H9 (cell line): ENCODE measurements around the gene RDM1. TPM values are rescaled to one million over a fixed set of nuclear protein-coding genes. Genes with fewer than 3 reads are reported as not detected.

Experiments used
- DNase-seq: peaks from one replicate; pipeline ENCODE4 v3.0.0-alpha.2; 2017
- H2AFZ ChIP-seq: one replicate; pipeline ENCODE4 v1.6.1; 2013; ENCODE audit warnings: mild to moderate bottlenecking, low read length, control low read depth, moderate library complexity
- H2AK5ac ChIP-seq: 2 replicates; pipeline ENCODE4 v1.6.1; 2013; ENCODE audit warnings: low read length, control low read depth, mixed read lengths; ENCODE audit not compliant: insufficient read length
- H2BK120ac ChIP-seq: one replicate; pipeline ENCODE4 v1.6.1; 2013; ENCODE audit warnings: low read depth, mild to moderate bottlenecking, low read length, control low read depth, inconsistent platforms; ENCODE audit not compliant: poor library complexity, severe bottlenecking
- H2BK12ac ChIP-seq: 2 replicates; pipeline ENCODE4 v1.6.1; 2013; ENCODE audit warnings: low read length, control low read depth, mixed read lengths, low read depth; ENCODE audit not compliant: insufficient read length
- H2BK15ac ChIP-seq: 2 replicates; pipeline ENCODE4 v1.6.1; 2013; ENCODE audit warnings: low read depth, low read length, control low read depth
- H2BK20ac ChIP-seq: one replicate; pipeline ENCODE4 v1.6.1; 2013; ENCODE audit warnings: low read depth, mild to moderate bottlenecking, low read length, control low read depth, inconsistent platforms; ENCODE audit not compliant: poor library complexity, severe bottlenecking
- H2BK5ac ChIP-seq: 2 replicates; pipeline ENCODE4 v1.6.1; 2013; ENCODE audit warnings: low read length, control low read depth, mixed read lengths; ENCODE audit not compliant: insufficient read length
- H3K14ac ChIP-seq: 2 replicates; pipeline ENCODE4 v1.6.1; 2013; ENCODE audit warnings: low read length, control low read depth; ENCODE audit not compliant: insufficient read depth
- H3K18ac ChIP-seq: 2 replicates; pipeline ENCODE4 v1.6.1; 2013; ENCODE audit warnings: low read depth, mild to moderate bottlenecking, mixed read lengths, low read length, control low read depth; ENCODE audit not compliant: insufficient read length
- H3K23ac ChIP-seq: 2 replicates; pipeline ENCODE4 v1.6.1; 2013; ENCODE audit warnings: low read length, control low read depth, mixed read lengths, low read depth; ENCODE audit not compliant: insufficient read length
- H3K23me2 ChIP-seq: 2 replicates; pipeline ENCODE4 v1.6.1; 2013; ENCODE audit warnings: low read depth, mild to moderate bottlenecking, mixed read lengths, low read length, control low read depth; ENCODE audit not compliant: insufficient read length, poor library complexity, severe bottlenecking
- H3K27ac ChIP-seq: 2 replicates; pipeline ENCODE4 v1.5.1; 2013; ENCODE audit warnings: low read length, control low read depth, mixed read lengths, low read depth; ENCODE audit not compliant: insufficient read length
- H3K27me3 ChIP-seq: 2 replicates; pipeline ENCODE4 v1.6.1; 2013; ENCODE audit warnings: low read length, control low read depth, inconsistent platforms; ENCODE audit not compliant: insufficient read depth
- H3K4ac ChIP-seq: 2 replicates; pipeline ENCODE4 v1.6.1; 2013; ENCODE audit warnings: low read depth, mild to moderate bottlenecking, control low read depth, inconsistent platforms, low read length, moderate library complexity
- H3K4me1 ChIP-seq: 2 replicates; pipeline ENCODE4 v1.6.1; 2013; ENCODE audit warnings: low read length, control low read depth, inconsistent platforms; ENCODE audit not compliant: insufficient read depth
- H3K4me2 ChIP-seq: 2 replicates; pipeline ENCODE4 v1.6.1; 2013; ENCODE audit warnings: low read length, control low read depth, mixed read lengths; ENCODE audit not compliant: insufficient read length, insufficient read depth
- H3K56ac ChIP-seq: 2 replicates; pipeline ENCODE4 v1.6.1; 2013; ENCODE audit warnings: low read depth, mild to moderate bottlenecking, mixed read lengths, low read length, control low read depth; ENCODE audit not compliant: insufficient read length
- H3K79me1 ChIP-seq: 2 replicates; pipeline ENCODE4 v1.6.1; 2013; ENCODE audit warnings: low read depth, mild to moderate bottlenecking, moderate library complexity, low read length, control low read depth, inconsistent platforms; ENCODE audit not compliant: insufficient read depth, poor library complexity, severe bottlenecking
- H3K79me2 ChIP-seq: 2 replicates; pipeline ENCODE4 v1.6.1; 2013; ENCODE audit warnings: low read length, control low read depth, inconsistent platforms; ENCODE audit not compliant: insufficient read depth
- H3K9ac ChIP-seq: 2 replicates; pipeline ENCODE4 v1.6.1; 2013; ENCODE audit warnings: low read length, control low read depth, mixed read lengths; ENCODE audit not compliant: insufficient read length; ENCODE audit errors: extremely low read depth
- H3K9me3 ChIP-seq: one replicate; pipeline ENCODE4 v1.6.1; 2013; ENCODE audit warnings: low read depth, low read length, inconsistent platforms; ENCODE audit not compliant: control insufficient read depth
- H3T11ph ChIP-seq: one replicate; pipeline ENCODE4 v1.6.1; 2013; ENCODE audit warnings: mild to moderate bottlenecking, low read length, control low read depth, inconsistent platforms
- H4K20me1 ChIP-seq: one replicate; pipeline ENCODE4 v1.6.1; 2013; ENCODE audit not compliant: control insufficient read depth, insufficient read length, insufficient read depth
- H4K5ac ChIP-seq: 2 replicates; pipeline ENCODE4 v1.6.1; 2013; ENCODE audit warnings: low read depth, mild to moderate bottlenecking, mixed read lengths, low read length, control low read depth; ENCODE audit not compliant: insufficient read length
- H4K8ac ChIP-seq: replicated peaks from 2 replicates; pipeline ENCODE4 v1.6.1; 2013; ENCODE audit warnings: low read length, control low read depth, mixed read lengths, low read depth; ENCODE audit not compliant: insufficient read length
- H4K91ac ChIP-seq: 2 replicates; pipeline ENCODE4 v1.6.1; 2013; ENCODE audit warnings: low read depth, mild to moderate bottlenecking, moderate library complexity, mixed read lengths, low read length, control low read depth; ENCODE audit not compliant: insufficient read length
- H3K27ac Mint-ChIP-seq, 3 experiments: 2 replicates in 2 of 3; 3 replicates in 1 of 3; pipeline ENCODE4 v1.8.0; 2020 to 2021; ENCODE audit warnings: mixed read lengths in 3 of 3, mild to moderate bottlenecking in 1 of 3, moderate library complexity in 1 of 3
- H3K27me3 Mint-ChIP-seq: 2 replicates; pipeline ENCODE4 v1.8.0; 2021; ENCODE audit warnings: low read depth, mild to moderate bottlenecking, moderate library complexity, mixed read lengths
- H3K36me3 Mint-ChIP-seq, 3 experiments: 2 replicates in 2 of 3; 3 replicates in 1 of 3; pipeline ENCODE4 v1.8.0; 2020 to 2021; ENCODE audit warnings: low read depth in 3 of 3, mixed read lengths in 3 of 3; ENCODE audit not compliant: insufficient read depth in 1 of 3
- H3K4me1 Mint-ChIP-seq, 2 experiments: 2 replicates each; pipeline ENCODE4 v1.8.0; 2020; ENCODE audit warnings: mixed read lengths in 2 of 2
- H3K4me3 Mint-ChIP-seq, 2 experiments: 2 replicates in 1 of 2; 3 replicates in 1 of 2; pipeline ENCODE4 v1.8.0; 2020 to 2021; ENCODE audit warnings: mild to moderate bottlenecking in 2 of 2, mixed read lengths in 2 of 2, moderate library complexity in 1 of 2
- H3K9me3 Mint-ChIP-seq, 2 experiments: 2 replicates in 1 of 2; 3 replicates in 1 of 2; pipeline ENCODE4 v1.8.0; 2020; ENCODE audit warnings: mild to moderate bottlenecking in 2 of 2, mixed read lengths in 2 of 2, moderate library complexity in 1 of 2
- WGBS: extraction: QIAGEN DNeasy Blood & Tissue Kit; methylation state at CpG from one replicate; pipeline ENCODE4 v1.1.7; 2013; ENCODE audit warnings: missing lambda C conversion rate, low lambda C conversion rate, mixed read lengths; ENCODE audit not compliant: insufficient read length; ENCODE audit errors: extremely low coverage; 5-methylcytosine and 5-hydroxymethylcytosine counted together
- total RNA-seq: library from RNA; stranded (reverse); gene quantifications from 2 replicates; pipeline ENCODE4 v1.2.1, GENCODE V29; 2021
- TF ChIP-seq, protein P1 (sequence below): fragments of 200-600 bp; sonication (generic); conservative IDR thresholded peaks from 3 replicates; pipeline ENCODE4 v1.8.0; 2021; ENCODE audit warnings: antibody characterized with exemption, mild to moderate bottlenecking

RDM1 gene
- total RNA-seq, 1 experiment from 2014 or later = 9.0 TPM

DNA sequence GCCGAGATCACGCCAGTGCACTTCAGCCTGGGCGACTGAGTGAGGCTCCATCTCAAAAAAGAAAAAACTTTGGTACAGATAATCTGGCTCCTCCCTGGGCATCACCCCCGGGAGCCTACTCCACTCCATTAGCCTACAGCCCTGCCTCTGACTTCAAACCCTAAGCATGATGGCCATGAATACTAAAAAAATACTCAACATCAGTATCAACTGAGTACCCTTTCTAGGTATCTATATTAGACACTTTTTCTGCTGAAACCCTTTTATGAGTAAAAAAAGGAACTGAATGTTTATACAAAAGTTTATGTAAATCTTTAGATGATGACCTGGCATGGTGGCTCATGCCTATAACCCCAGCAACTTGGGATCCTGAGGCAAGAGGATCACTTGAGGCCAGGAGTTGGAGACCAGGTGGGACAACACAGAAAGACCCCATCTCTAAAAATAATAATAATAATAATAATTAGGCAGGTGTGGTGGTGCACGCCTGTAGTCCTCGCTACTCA is 6.9 kb downstream of the RDM1 start:
- no peak for DNase-seq
- Histone ChIP-seq H2AK5ac (no peak overlapping the region), H2BK12ac (no peak overlapping the region), H2BK5ac (no peak overlapping the region), H3K4ac (no peak overlapping the region), H2BK15ac (no peak overlapping the region), H3K27me3 (no peaks in the 10 kb centered on the region), H2BK20ac (no peak overlapping the region), H2AFZ (no peak overlapping the region), H3K4me2 (no peak overlapping the region), H3K9me3 (no peaks in the 10 kb centered on the region), H3K79me1 (no peaks in the 10 kb centered on the region), H4K20me1 (no peaks in the 10 kb centered on the region), H3T11ph (no peak overlapping the region), H3K79me2 (no peaks in the 10 kb centered on the region), H3K23me2 (no peaks in the 10 kb centered on the region), H3K18ac (no peak overlapping the region), H3K4me1 (no peaks in the 10 kb centered on the region), H4K91ac (no peak overlapping the region), H3K9ac (no peak overlapping the region), H2BK120ac (no peak overlapping the region), H3K27ac (no peak overlapping the region), H4K5ac (no peak overlapping the region), H3K14ac (no peak overlapping the region), H3K56ac (no peak overlapping the region), H4K8ac (no peak overlapping the region), H3K23ac (no peak overlapping the region)
- peaks cover 0 to 30% (median 20%) of the 10 kb centered on the region in 3 experiments; a peak in 5 of 7 replicates for H3K36me3 Mint-ChIP-seq
- H3K4me3 Mint-ChIP-seq = no peak overlapping the region
- TF ChIP-seq, protein P1, sequence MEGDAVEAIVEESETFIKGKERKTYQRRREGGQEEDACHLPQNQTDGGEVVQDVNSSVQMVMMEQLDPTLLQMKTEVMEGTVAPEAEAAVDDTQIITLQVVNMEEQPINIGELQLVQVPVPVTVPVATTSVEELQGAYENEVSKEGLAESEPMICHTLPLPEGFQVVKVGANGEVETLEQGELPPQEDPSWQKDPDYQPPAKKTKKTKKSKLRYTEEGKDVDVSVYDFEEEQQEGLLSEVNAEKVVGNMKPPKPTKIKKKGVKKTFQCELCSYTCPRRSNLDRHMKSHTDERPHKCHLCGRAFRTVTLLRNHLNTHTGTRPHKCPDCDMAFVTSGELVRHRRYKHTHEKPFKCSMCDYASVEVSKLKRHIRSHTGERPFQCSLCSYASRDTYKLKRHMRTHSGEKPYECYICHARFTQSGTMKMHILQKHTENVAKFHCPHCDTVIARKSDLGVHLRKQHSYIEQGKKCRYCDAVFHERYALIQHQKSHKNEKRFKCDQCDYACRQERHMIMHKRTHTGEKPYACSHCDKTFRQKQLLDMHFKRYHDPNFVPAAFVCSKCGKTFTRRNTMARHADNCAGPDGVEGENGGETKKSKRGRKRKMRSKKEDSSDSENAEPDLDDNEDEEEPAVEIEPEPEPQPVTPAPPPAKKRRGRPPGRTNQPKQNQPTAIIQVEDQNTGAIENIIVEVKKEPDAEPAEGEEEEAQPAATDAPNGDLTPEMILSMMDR = no peak
- no CpG with 5 or more reads among the region's 6 CpGs for WGBS
- no peak overlapping the region for H3K27ac Mint-ChIP-seq
- no peaks in the 10 kb centered on the region for H3K9me3 Mint-ChIP-seq
- H3K4me1 Mint-ChIP-seq = peaks cover 4 to 6% of the 10 kb centered on the region in 2 experiments
- H3K27me3 Mint-ChIP-seq = no peaks in the 10 kb centered on the region; the same call in 1 of the 2 replicates
